Measurements from ENCODE around the gene SERPINA7. TPM values are rescaled to one million over a fixed set of nuclear protein-coding genes. Genes with fewer than 3 reads are reported as not detected.
"Not testable (repeated sequence)": the region's sequence is repeated elsewhere in the genome, so short reads cannot be mapped to it uniquely, and the experiment has no call there.

Gene SERPINA7
- total and polyA plus RNA-seq, 9 donors, result 0.04 to 0.28 (median 0.15) TPM; not detected in 5

GRCh38 chrX:105999294-105999693, 39.2 kb downstream of the SERPINA7 start:
- Histone ChIP-seq H3K27ac (no peak overlapping the region), H3K27me3 (no peaks in the 10 kb centered on the region), H3K4me1 (ENCODE audit: insufficient read depth) (no peaks in the 10 kb centered on the region), H3K4me3 (no peak overlapping the region), H3K9me3 (no peaks in the 10 kb centered on the region), H3K36me3 (no peaks in the 10 kb centered on the region)
- TF ChIP-seq EP300 (IDR thresholded peaks at IDR 0.05) (no peak), CTCF (IDR thresholded peaks at IDR 0.05) (no peak), POLR2A (IDR thresholded peaks at IDR 0.05) (no peak)
- DNase-seq, result no peak
- intact Hi-C loops (cut with DNase I), result no loop called here
- 8 to 18% (median 18%) methylated on average over 1 of the region's 1 CpG for WGBS, 3 donors

- H3K36me3 ChIP-seq; DNase-seq; H3K4me1 ChIP-seq (ENCODE audit: insufficient read depth); H3K9me3 ChIP-seq; H3K27me3 ChIP-seq; H3K4me3 ChIP-seq; H3K27ac ChIP-seq; intact Hi-C loops (cut with DNase I): not testable (repeated sequence)
- 60 to 72% (median 69%) methylated on average over 5 of the region's 5 CpGs for WGBS, 3 donors
Observed at GRCh38 chrX:105988487-105988886, 50.0 kb downstream of the SERPINA7 start.

Other genes with a start within 250 kb of the SERPINA7 start
- 100 to 1,000 TPM in 1 of 7 donors, 10 to 100 TPM in 6; 17.4 to 109 (median 49.5) TPM for gene NRK, start 216.2 kb downstream of the SERPINA7 start, total RNA-seq
- gene NRK, start 216.2 kb downstream of the SERPINA7 start, polyA plus RNA-seq, result 10 to 100 TPM in 1 of 2 donors, 1 to 10 TPM in 1; 6.5 to 22.3 TPM
- 100 to 1,000 TPM in 6 of 7 donors, 10 to 100 TPM in 1; 83.6 to 304 (median 205) TPM for gene PWWP3B, start 129.6 kb upstream of the SERPINA7 start, total RNA-seq
- 100 to 1,000 TPM in 1 of 2 donors, 10 to 100 TPM in 1; 40.0 to 106 TPM for gene PWWP3B, start 129.6 kb upstream of the SERPINA7 start, polyA plus RNA-seq

Data from ovary (tissue), 9 donors.